H9 (cell line): ENCODE data around the gene SLC24A3. TPM values are rescaled to one million over a fixed set of nuclear protein-coding genes. Genes with fewer than 3 reads are reported as not detected.

Experiments
- DNase-seq: peaks from one replicate; pipeline ENCODE4 v3.0.0-alpha.2; 2017
- H2AFZ ChIP-seq: one replicate; pipeline ENCODE4 v1.6.1; 2013; ENCODE audit warnings: mild to moderate bottlenecking, low read length, control low read depth, moderate library complexity
- H2AK5ac ChIP-seq: 2 replicates; pipeline ENCODE4 v1.6.1; 2013; ENCODE audit warnings: low read length, control low read depth, mixed read lengths; ENCODE audit not compliant: insufficient read length
- H2BK120ac ChIP-seq: one replicate; pipeline ENCODE4 v1.6.1; 2013; ENCODE audit warnings: low read depth, mild to moderate bottlenecking, low read length, control low read depth, inconsistent platforms; ENCODE audit not compliant: poor library complexity, severe bottlenecking
- H2BK12ac ChIP-seq: 2 replicates; pipeline ENCODE4 v1.6.1; 2013; ENCODE audit warnings: low read length, control low read depth, mixed read lengths, low read depth; ENCODE audit not compliant: insufficient read length
- H2BK15ac ChIP-seq: 2 replicates; pipeline ENCODE4 v1.6.1; 2013; ENCODE audit warnings: low read depth, low read length, control low read depth
- H2BK20ac ChIP-seq: one replicate; pipeline ENCODE4 v1.6.1; 2013; ENCODE audit warnings: low read depth, mild to moderate bottlenecking, low read length, control low read depth, inconsistent platforms; ENCODE audit not compliant: poor library complexity, severe bottlenecking
- H2BK5ac ChIP-seq: 2 replicates; pipeline ENCODE4 v1.6.1; 2013; ENCODE audit warnings: low read length, control low read depth, mixed read lengths; ENCODE audit not compliant: insufficient read length
- H3K14ac ChIP-seq: 2 replicates; pipeline ENCODE4 v1.6.1; 2013; ENCODE audit warnings: low read length, control low read depth; ENCODE audit not compliant: insufficient read depth
- H3K18ac ChIP-seq: 2 replicates; pipeline ENCODE4 v1.6.1; 2013; ENCODE audit warnings: low read depth, mild to moderate bottlenecking, mixed read lengths, low read length, control low read depth; ENCODE audit not compliant: insufficient read length
- H3K23ac ChIP-seq: 2 replicates; pipeline ENCODE4 v1.6.1; 2013; ENCODE audit warnings: low read length, control low read depth, mixed read lengths, low read depth; ENCODE audit not compliant: insufficient read length
- H3K23me2 ChIP-seq: 2 replicates; pipeline ENCODE4 v1.6.1; 2013; ENCODE audit warnings: low read depth, mild to moderate bottlenecking, mixed read lengths, low read length, control low read depth; ENCODE audit not compliant: insufficient read length, poor library complexity, severe bottlenecking
- H3K27ac ChIP-seq: 2 replicates; pipeline ENCODE4 v1.5.1; 2013; ENCODE audit warnings: low read length, control low read depth, mixed read lengths, low read depth; ENCODE audit not compliant: insufficient read length
- H3K27me3 ChIP-seq: 2 replicates; pipeline ENCODE4 v1.6.1; 2013; ENCODE audit warnings: low read length, control low read depth, inconsistent platforms; ENCODE audit not compliant: insufficient read depth
- H3K4ac ChIP-seq: 2 replicates; pipeline ENCODE4 v1.6.1; 2013; ENCODE audit warnings: low read depth, mild to moderate bottlenecking, control low read depth, inconsistent platforms, low read length, moderate library complexity
- H3K4me1 ChIP-seq: 2 replicates; pipeline ENCODE4 v1.6.1; 2013; ENCODE audit warnings: low read length, control low read depth, inconsistent platforms; ENCODE audit not compliant: insufficient read depth
- H3K4me2 ChIP-seq: 2 replicates; pipeline ENCODE4 v1.6.1; 2013; ENCODE audit warnings: low read length, control low read depth, mixed read lengths; ENCODE audit not compliant: insufficient read length, insufficient read depth
- H3K56ac ChIP-seq: 2 replicates; pipeline ENCODE4 v1.6.1; 2013; ENCODE audit warnings: low read depth, mild to moderate bottlenecking, mixed read lengths, low read length, control low read depth; ENCODE audit not compliant: insufficient read length
- H3K79me1 ChIP-seq: 2 replicates; pipeline ENCODE4 v1.6.1; 2013; ENCODE audit warnings: low read depth, mild to moderate bottlenecking, moderate library complexity, low read length, control low read depth, inconsistent platforms; ENCODE audit not compliant: insufficient read depth, poor library complexity, severe bottlenecking
- H3K79me2 ChIP-seq: 2 replicates; pipeline ENCODE4 v1.6.1; 2013; ENCODE audit warnings: low read length, control low read depth, inconsistent platforms; ENCODE audit not compliant: insufficient read depth
- H3K9ac ChIP-seq: 2 replicates; pipeline ENCODE4 v1.6.1; 2013; ENCODE audit warnings: low read length, control low read depth, mixed read lengths; ENCODE audit not compliant: insufficient read length; ENCODE audit errors: extremely low read depth
- H3K9me3 ChIP-seq: one replicate; pipeline ENCODE4 v1.6.1; 2013; ENCODE audit warnings: low read depth, low read length, inconsistent platforms; ENCODE audit not compliant: control insufficient read depth
- H3T11ph ChIP-seq: one replicate; pipeline ENCODE4 v1.6.1; 2013; ENCODE audit warnings: mild to moderate bottlenecking, low read length, control low read depth, inconsistent platforms
- H4K20me1 ChIP-seq: one replicate; pipeline ENCODE4 v1.6.1; 2013; ENCODE audit not compliant: control insufficient read depth, insufficient read length, insufficient read depth
- H4K5ac ChIP-seq: 2 replicates; pipeline ENCODE4 v1.6.1; 2013; ENCODE audit warnings: low read depth, mild to moderate bottlenecking, mixed read lengths, low read length, control low read depth; ENCODE audit not compliant: insufficient read length
- H4K8ac ChIP-seq: replicated peaks from 2 replicates; pipeline ENCODE4 v1.6.1; 2013; ENCODE audit warnings: low read length, control low read depth, mixed read lengths, low read depth; ENCODE audit not compliant: insufficient read length
- H4K91ac ChIP-seq: 2 replicates; pipeline ENCODE4 v1.6.1; 2013; ENCODE audit warnings: low read depth, mild to moderate bottlenecking, moderate library complexity, mixed read lengths, low read length, control low read depth; ENCODE audit not compliant: insufficient read length
- H3K27ac Mint-ChIP-seq, 3 experiments: 2 replicates in 2 of 3; 3 replicates in 1 of 3; pipeline ENCODE4 v1.8.0; 2020 to 2021; ENCODE audit warnings: mixed read lengths in 3 of 3, mild to moderate bottlenecking in 1 of 3, moderate library complexity in 1 of 3
- H3K27me3 Mint-ChIP-seq: 2 replicates; pipeline ENCODE4 v1.8.0; 2021; ENCODE audit warnings: low read depth, mild to moderate bottlenecking, moderate library complexity, mixed read lengths
- H3K36me3 Mint-ChIP-seq, 3 experiments: 2 replicates in 2 of 3; 3 replicates in 1 of 3; pipeline ENCODE4 v1.8.0; 2020 to 2021; ENCODE audit warnings: low read depth in 3 of 3, mixed read lengths in 3 of 3; ENCODE audit not compliant: insufficient read depth in 1 of 3
- H3K4me1 Mint-ChIP-seq, 2 experiments: 2 replicates each; pipeline ENCODE4 v1.8.0; 2020; ENCODE audit warnings: mixed read lengths in 2 of 2
- H3K4me3 Mint-ChIP-seq, 2 experiments: 2 replicates in 1 of 2; 3 replicates in 1 of 2; pipeline ENCODE4 v1.8.0; 2020 to 2021; ENCODE audit warnings: mild to moderate bottlenecking in 2 of 2, mixed read lengths in 2 of 2, moderate library complexity in 1 of 2
- H3K9me3 Mint-ChIP-seq, 2 experiments: 2 replicates in 1 of 2; 3 replicates in 1 of 2; pipeline ENCODE4 v1.8.0; 2020; ENCODE audit warnings: mild to moderate bottlenecking in 2 of 2, mixed read lengths in 2 of 2, moderate library complexity in 1 of 2
- WGBS: extraction: QIAGEN DNeasy Blood & Tissue Kit; methylation state at CpG from one replicate; pipeline ENCODE4 v1.1.7; 2013; ENCODE audit warnings: missing lambda C conversion rate, low lambda C conversion rate, mixed read lengths; ENCODE audit not compliant: insufficient read length; ENCODE audit errors: extremely low coverage; 5-methylcytosine and 5-hydroxymethylcytosine counted together
- total RNA-seq: library from RNA; stranded (reverse); gene quantifications from 2 replicates; pipeline ENCODE4 v1.2.1, GENCODE V29; 2021
- TF ChIP-seq, protein P1 (sequence below): fragments of 200-600 bp; sonication (generic); conservative IDR thresholded peaks from 3 replicates; pipeline ENCODE4 v1.8.0; 2021; ENCODE audit warnings: antibody characterized with exemption, mild to moderate bottlenecking

Gene SLC24A3
- total RNA-seq, 1 experiment from 2014 or later, result 0.83 TPM

DNA sequence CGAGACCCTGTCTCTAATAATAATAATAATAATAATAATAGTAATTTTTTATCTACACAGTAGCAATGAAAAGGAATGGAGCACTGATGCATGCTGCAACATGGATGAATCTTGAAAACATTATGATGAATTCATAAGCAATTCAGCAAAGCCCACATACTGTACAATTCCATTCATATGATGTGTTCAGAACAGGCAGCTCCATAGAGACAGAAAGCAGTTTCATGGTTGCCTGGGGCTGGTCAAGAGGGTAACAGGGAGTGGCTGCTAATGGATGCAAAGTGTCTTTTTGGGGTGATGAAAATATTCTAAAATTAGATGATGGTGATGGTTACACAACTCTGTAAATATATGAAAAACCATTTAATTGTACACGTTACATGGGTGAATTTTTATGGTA, 43.6 kb downstream of the SLC24A3 start:
- H4K8ac ChIP-seq, result no peak overlapping the region
- no peak overlapping the region for H3T11ph ChIP-seq
- DNase-seq, result no peak
- H3K36me3 Mint-ChIP-seq, result no peaks in the 10 kb centered on the region
- no peak overlapping the region for H3K23ac ChIP-seq
- no peak overlapping the region for H2BK15ac ChIP-seq
- H3K4me1 Mint-ChIP-seq, result peaks cover 3 to 7% of the 10 kb centered on the region in 2 experiments; a peak in 2 of 4 replicates
- H4K20me1 ChIP-seq, result no peaks in the 10 kb centered on the region
- no CpG with 5 or more reads among the region's 2 CpGs for WGBS
- no peaks in the 10 kb centered on the region for H3K79me1 ChIP-seq
- no peak overlapping the region for H4K91ac ChIP-seq
- no peaks in the 10 kb centered on the region for H3K79me2 ChIP-seq
- H3K56ac ChIP-seq, result no peak overlapping the region
- H2BK20ac ChIP-seq, result no peak overlapping the region
- no peak overlapping the region for H3K4me2 ChIP-seq
- no peak overlapping the region for H3K27ac Mint-ChIP-seq
- no peak overlapping the region for H4K5ac ChIP-seq
- no peak overlapping the region for H3K14ac ChIP-seq
- H3K4me3 Mint-ChIP-seq, result no peak overlapping the region
- H2BK5ac ChIP-seq, result no peak overlapping the region
- no peak overlapping the region for H2AK5ac ChIP-seq
- no peaks in the 10 kb centered on the region for H3K9me3 Mint-ChIP-seq
- no peak overlapping the region for H3K9ac ChIP-seq
- H3K23me2 ChIP-seq, result no peaks in the 10 kb centered on the region
- H2BK12ac ChIP-seq, result no peak overlapping the region
- TF ChIP-seq, protein P1, sequence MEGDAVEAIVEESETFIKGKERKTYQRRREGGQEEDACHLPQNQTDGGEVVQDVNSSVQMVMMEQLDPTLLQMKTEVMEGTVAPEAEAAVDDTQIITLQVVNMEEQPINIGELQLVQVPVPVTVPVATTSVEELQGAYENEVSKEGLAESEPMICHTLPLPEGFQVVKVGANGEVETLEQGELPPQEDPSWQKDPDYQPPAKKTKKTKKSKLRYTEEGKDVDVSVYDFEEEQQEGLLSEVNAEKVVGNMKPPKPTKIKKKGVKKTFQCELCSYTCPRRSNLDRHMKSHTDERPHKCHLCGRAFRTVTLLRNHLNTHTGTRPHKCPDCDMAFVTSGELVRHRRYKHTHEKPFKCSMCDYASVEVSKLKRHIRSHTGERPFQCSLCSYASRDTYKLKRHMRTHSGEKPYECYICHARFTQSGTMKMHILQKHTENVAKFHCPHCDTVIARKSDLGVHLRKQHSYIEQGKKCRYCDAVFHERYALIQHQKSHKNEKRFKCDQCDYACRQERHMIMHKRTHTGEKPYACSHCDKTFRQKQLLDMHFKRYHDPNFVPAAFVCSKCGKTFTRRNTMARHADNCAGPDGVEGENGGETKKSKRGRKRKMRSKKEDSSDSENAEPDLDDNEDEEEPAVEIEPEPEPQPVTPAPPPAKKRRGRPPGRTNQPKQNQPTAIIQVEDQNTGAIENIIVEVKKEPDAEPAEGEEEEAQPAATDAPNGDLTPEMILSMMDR, result no peak
- H3K27me3 ChIP-seq, result no peaks in the 10 kb centered on the region
- no peak overlapping the region for H3K27ac ChIP-seq
- H2BK120ac ChIP-seq, result no peak overlapping the region
- no peaks in the 10 kb centered on the region for H3K27me3 Mint-ChIP-seq
- H2AFZ ChIP-seq, result no peak overlapping the region
- H3K4ac ChIP-seq, result no peak overlapping the region
- no peaks in the 10 kb centered on the region for H3K9me3 ChIP-seq
- H3K18ac ChIP-seq, result no peak overlapping the region
- H3K4me1 ChIP-seq, result no peaks in the 10 kb centered on the region; the same call in 1 of the 2 replicates
